NCI-H2171 (cell line): ENCODE results near the gene SNUPN.
"Not testable (repeated sequence)": the region's sequence is repeated elsewhere in the genome, so short reads cannot be mapped to it uniquely, and the experiment has no call there.

Experiments
- DNase-seq: peaks from one replicate; lab custom pipeline; 2025; lab: John Stamatoyannopoulos, UW

SNUPN gene

GRCh38 chr15:75583701-75584100 lies 41.8 kb downstream of the SNUPN start:
- no peak for DNase-seq

- DNase-seq, result not testable (repeated sequence)
Measured at GRCh38 chr15:75582943-75583342, 42.6 kb downstream of the SNUPN start.

- peak; percentile 80 for DNase-seq
Measured at GRCh38 chr15:75578948-75579920, 46.3 kb downstream of the SNUPN start, which contains the start of gene PTPN9. PTPN9 (minus strand) TSS chr15:75579315; CDS start chr15:75578776, 539 bp downstream.

GRCh38 chr15:75578173-75578947 lies 47.2 kb downstream of the SNUPN start:
- DNase-seq, result no peak

- no peak for DNase-seq
Measured at GRCh38 chr15:75577401-75578172, 47.9 kb downstream of the SNUPN start.

GRCh38 chr15:75573648-75574384 lies 51.7 kb downstream of the SNUPN start:
- no peak for DNase-seq

GRCh38 chr15:75570126-75570845 lies 55.2 kb downstream of the SNUPN start:
- DNase-seq, result no peak

GRCh38 chr15:75565062-75565970 lies 60.2 kb downstream of the SNUPN start:
- DNase-seq, result no peak

- DNase-seq, result no peak
Measured at GRCh38 chr15:75561888-75562287, 63.6 kb downstream of the SNUPN start.

- DNase-seq, result not testable (repeated sequence)
Measured at GRCh38 chr15:75559360-75559759, 66.2 kb downstream of the SNUPN start.

GRCh38 chr15:75558955-75559354 lies 66.6 kb downstream of the SNUPN start:
- DNase-seq, result not testable (repeated sequence)

- peak; percentile 84 for DNase-seq
Measured at GRCh38 chr15:75554717-75555116, 70.8 kb downstream of the SNUPN start.

GRCh38 chr15:75553659-75554058 lies 71.9 kb downstream of the SNUPN start:
- no peak for DNase-seq

- DNase-seq, result no peak
Measured at GRCh38 chr15:75551091-75551490, 74.4 kb downstream of the SNUPN start.
